Liver (tissue), 9 donors: ENCODE measurements around the gene NARS2. TPM values are rescaled to one million over a fixed set of nuclear protein-coding genes. Genes with fewer than 3 reads are reported as not detected.

Experiments
- DNase-seq: peaks from one replicate; pipeline ENCODE4 v3.0.0-alpha.2; 2017; ENCODE audit warnings: low spot score
- H3K27ac ChIP-seq, 2 donors: one replicate each; pipeline ENCODE4 v1.7.0; 2013; ENCODE audit warnings: inconsistent platforms in 2 of 2, low read length in 2 of 2, control low read depth in 1 of 2, low read depth in 1 of 2, mild to moderate bottlenecking in 1 of 2
- H3K27me3 ChIP-seq, 4 donors: one replicate each; pipeline versions ENCODE4 v1.6.1 to v1.7.0; 2013; ENCODE audit warnings: low read length in 3 of 4, inconsistent platforms in 1 of 4, mild to moderate bottlenecking in 1 of 4, moderate library complexity in 1 of 4; ENCODE audit not compliant: control insufficient read depth in 4 of 4, insufficient read depth in 4 of 4
- H3K36me3 ChIP-seq, 4 donors: one replicate each; pipeline versions ENCODE4 v1.6.1 to v1.7.0; 2013; ENCODE audit warnings: low read length in 3 of 4, mild to moderate bottlenecking in 3 of 4, low read depth in 1 of 4, moderate library complexity in 1 of 4; ENCODE audit not compliant: control insufficient read depth in 4 of 4, insufficient read depth in 3 of 4
- H3K4me1 ChIP-seq, 4 donors: one replicate each; pipeline versions ENCODE4 v1.6.1 to v1.7.0; 2013; ENCODE audit warnings: low read length in 3 of 4, mild to moderate bottlenecking in 3 of 4, moderate library complexity in 1 of 4; ENCODE audit not compliant: control insufficient read depth in 4 of 4, insufficient read depth in 4 of 4
- H3K4me3 ChIP-seq, 3 donors: one replicate each; pipeline versions ENCODE4 v1.6.1 to v1.7.0; 2013; ENCODE audit warnings: low read length in 3 of 3, control low read depth in 1 of 3, low read depth in 1 of 3, mild to moderate bottlenecking in 1 of 3
- H3K9ac ChIP-seq, 2 donors: one replicate each; pipeline ENCODE4 v1.7.0; 2013; ENCODE audit warnings: low read length in 2 of 2, mild to moderate bottlenecking in 2 of 2, moderate library complexity in 2 of 2, control low read depth in 1 of 2, low read depth in 1 of 2
- H3K9me3 ChIP-seq, 4 donors: one replicate each; pipeline versions ENCODE4 v1.6.1 to v1.7.0; 2013; ENCODE audit warnings: low read length in 3 of 4; ENCODE audit not compliant: control insufficient read depth in 4 of 4
- EGR1 ChIP-seq, 2 donors: IDR thresholded peaks; 2 replicates each; pipeline ENCODE4 v1.6.1; 2016 to 2018; ENCODE audit warnings: antibody characterized with exemption in 2 of 2, low read depth in 2 of 2
- FOXA1 ChIP-seq: IDR thresholded peaks from 2 replicates; pipeline ENCODE4 v1.6.1; 2016; ENCODE audit warnings: antibody characterized with exemption
- FOXA2 ChIP-seq: IDR thresholded peaks from 2 replicates; pipeline ENCODE4 v1.6.1; 2016; ENCODE audit warnings: antibody characterized with exemption
- GABPA ChIP-seq, 2 donors: IDR thresholded peaks in 1 of 2; conservative IDR thresholded peaks in 1 of 2; 2 replicates each; pipeline ENCODE4 v1.6.1; 2016; ENCODE audit warnings: antibody characterized with exemption in 2 of 2, mild to moderate bottlenecking in 1 of 2, moderate library complexity in 1 of 2
- HNF4A ChIP-seq, 2 donors: conservative IDR thresholded peaks; 2 replicates each; pipeline ENCODE4 v1.6.1; 2016; ENCODE audit warnings: antibody characterized with exemption in 2 of 2, mild to moderate bottlenecking in 2 of 2
- HNF4G ChIP-seq: IDR thresholded peaks from 2 replicates; pipeline ENCODE4 v1.6.1; 2016; ENCODE audit warnings: antibody characterized with exemption
- JUND ChIP-seq, 2 donors: IDR thresholded peaks; 2 replicates each; pipeline ENCODE4 v1.6.1; 2016; ENCODE audit warnings: antibody characterized with exemption in 2 of 2
- NR2F2 ChIP-seq: IDR thresholded peaks from 2 replicates; pipeline ENCODE4 v1.6.1; 2016; ENCODE audit warnings: antibody characterized with exemption
- RAD21 ChIP-seq, 2 donors: IDR thresholded peaks; 2 replicates each; pipeline ENCODE4 v1.6.1; 2016; ENCODE audit warnings: antibody characterized with exemption in 2 of 2, mild to moderate bottlenecking in 2 of 2
- REST ChIP-seq: IDR thresholded peaks from 2 replicates; pipeline ENCODE4 v1.6.1; 2016; ENCODE audit warnings: antibody characterized with exemption, mild to moderate bottlenecking
- SP1 ChIP-seq: IDR thresholded peaks from 2 replicates; pipeline ENCODE4 v1.6.1; 2018; ENCODE audit warnings: antibody characterized with exemption, mild to moderate bottlenecking
- YY1 ChIP-seq: IDR thresholded peaks from 2 replicates; pipeline ENCODE4 v1.6.1; 2016; ENCODE audit warnings: antibody characterized with exemption, mild to moderate bottlenecking
- ZBTB33 ChIP-seq: IDR thresholded peaks from 2 replicates; pipeline ENCODE4 v1.6.1; 2016; ENCODE audit warnings: antibody characterized with exemption
- WGBS: extraction: QIAGEN DNeasy Blood & Tissue Kit; methylation state at CpG from one replicate; pipeline ENCODE4 v1.1.7; 2013; 5-methylcytosine and 5-hydroxymethylcytosine counted together
- polyA plus RNA-seq, 2 donors: library from polyadenylated mRNA; stranded (reverse) in 1 of 2; unstranded in 1 of 2; fragments of 200-250 nt in 1 of 2; fragments of >200 nt in 1 of 2; fragmentation: Nextera tagmentation in 1 of 2; extraction: Ambion mirVana in 1 of 2; gene quantifications; one replicate each; pipeline versions ENCODE4 v1.2.1 to v1.2.3, GENCODE V29; 2013 to 2015
- total RNA-seq, 2 donors: library from RNA; depleted of rRNA; stranded (reverse); fragments of >200 nt; gene quantifications; one replicate each; pipeline ENCODE4 v1.2.3, GENCODE V29; 2014
- TF ChIP-seq, protein P1 (sequence below): fragments of 150-350 bp; IDR thresholded peaks from 2 replicates; pipeline ENCODE4 v1.5.1; 2017; ENCODE audit warnings: improper control_type of control experiment, low read depth, low read length; ENCODE audit not compliant: missing input control
- TF ChIP-seq, protein P2 (sequence below): IDR thresholded peaks from 2 replicates; pipeline ENCODE4 v1.6.1; 2016; ENCODE audit warnings: antibody characterized with exemption
- TF ChIP-seq, protein P3 (sequence below): IDR thresholded peaks from 2 replicates; pipeline ENCODE4 v1.6.1; 2016; ENCODE audit warnings: antibody characterized with exemption
- donor health status: healthy.
- donor health status: healthy.
- donor health status: healthy.
- donor health status: healthy.
- donor health status: healthy.

NARS2 gene
- total and polyA plus RNA-seq, 4 donors, result 10.4 to 19.4 (median 11.8) TPM

DNA sequence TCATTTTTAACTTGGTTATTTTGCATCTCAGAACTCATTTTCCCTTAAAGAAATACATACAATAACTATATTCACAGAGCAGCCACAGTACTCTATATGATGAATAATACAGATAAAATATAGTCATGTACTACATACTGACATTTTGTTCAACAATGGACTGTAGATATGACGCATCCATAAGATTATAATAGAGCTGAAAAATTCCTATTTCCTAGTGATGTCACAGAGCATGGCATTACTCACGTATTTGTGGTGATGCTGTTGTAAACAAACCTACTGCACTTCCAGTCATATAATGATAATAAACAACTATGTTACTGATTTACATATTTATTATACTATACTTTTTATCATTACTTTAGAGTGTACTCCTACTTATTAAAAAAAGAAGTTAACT, 38.7 kb downstream of the NARS2 start:
- TF ChIP-seq GABPA (IDR thresholded peaks at IDR 0.05 in 1 of 2, conservative IDR thresholded peaks at IDR 0.05 in 1 of 2) (no peak), YY1 (no peak), HNF4A (conservative IDR thresholded peaks at IDR 0.05) (no peak), FOXA1 (no peak), NR2F2 (no peak), FOXA2 (no peak), RAD21 (IDR thresholded peaks at IDR 0.05) (no peak)
- TF ChIP-seq, protein P1, sequence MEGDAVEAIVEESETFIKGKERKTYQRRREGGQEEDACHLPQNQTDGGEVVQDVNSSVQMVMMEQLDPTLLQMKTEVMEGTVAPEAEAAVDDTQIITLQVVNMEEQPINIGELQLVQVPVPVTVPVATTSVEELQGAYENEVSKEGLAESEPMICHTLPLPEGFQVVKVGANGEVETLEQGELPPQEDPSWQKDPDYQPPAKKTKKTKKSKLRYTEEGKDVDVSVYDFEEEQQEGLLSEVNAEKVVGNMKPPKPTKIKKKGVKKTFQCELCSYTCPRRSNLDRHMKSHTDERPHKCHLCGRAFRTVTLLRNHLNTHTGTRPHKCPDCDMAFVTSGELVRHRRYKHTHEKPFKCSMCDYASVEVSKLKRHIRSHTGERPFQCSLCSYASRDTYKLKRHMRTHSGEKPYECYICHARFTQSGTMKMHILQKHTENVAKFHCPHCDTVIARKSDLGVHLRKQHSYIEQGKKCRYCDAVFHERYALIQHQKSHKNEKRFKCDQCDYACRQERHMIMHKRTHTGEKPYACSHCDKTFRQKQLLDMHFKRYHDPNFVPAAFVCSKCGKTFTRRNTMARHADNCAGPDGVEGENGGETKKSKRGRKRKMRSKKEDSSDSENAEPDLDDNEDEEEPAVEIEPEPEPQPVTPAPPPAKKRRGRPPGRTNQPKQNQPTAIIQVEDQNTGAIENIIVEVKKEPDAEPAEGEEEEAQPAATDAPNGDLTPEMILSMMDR, result no peak
- TF ChIP-seq, protein P2, sequence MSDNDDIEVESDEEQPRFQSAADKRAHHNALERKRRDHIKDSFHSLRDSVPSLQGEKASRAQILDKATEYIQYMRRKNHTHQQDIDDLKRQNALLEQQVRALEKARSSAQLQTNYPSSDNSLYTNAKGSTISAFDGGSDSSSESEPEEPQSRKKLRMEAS, result no peak
- Histone ChIP-seq H3K27me3 (no peaks in the 10 kb centered on the region), H3K4me1 (peaks cover 0 to 4% (median 3%) of the 10 kb centered on the region in 4 donors), H3K9ac (no peak overlapping the region), H3K27ac (no peak overlapping the region), H3K9me3 (no peaks in the 10 kb centered on the region), H3K4me3 (no peak overlapping the region), H3K36me3 (peaks cover 0 to 3% (median 0%) of the 10 kb centered on the region in 4 donors)
- 97% methylated on average over 2 of the region's 2 CpGs for WGBS
- DNase-seq, result no peak

DNA sequence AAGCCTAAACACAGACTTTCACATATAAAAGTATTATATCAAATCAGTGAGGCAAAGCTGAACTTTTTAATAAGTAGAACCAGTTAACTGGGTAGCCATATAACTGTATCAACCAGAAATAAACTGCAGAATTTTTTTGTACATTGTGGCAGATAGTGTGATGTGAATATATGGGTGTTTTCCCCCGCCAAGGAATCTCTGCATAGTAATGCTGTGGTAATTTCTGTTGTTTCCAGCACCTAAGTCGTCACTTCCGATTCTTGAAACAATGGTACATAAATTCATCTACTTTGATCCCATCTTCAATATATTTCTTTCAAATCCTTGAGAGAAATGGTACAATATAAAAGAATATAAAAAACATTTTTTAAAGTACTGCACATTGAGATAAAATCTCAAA, 39.6 kb downstream of the NARS2 start:
- Histone ChIP-seq H3K36me3 (peaks cover 0 to 3% (median 0%) of the 10 kb centered on the region in 4 donors), H3K27ac (no peak overlapping the region), H3K9me3 (no peaks in the 10 kb centered on the region), H3K9ac (no peak overlapping the region), H3K27me3 (no peaks in the 10 kb centered on the region), H3K4me1 (peaks cover 0 to 1% (median 0%) of the 10 kb centered on the region in 4 donors), H3K4me3 (no peak overlapping the region)
- 98% methylated on average over 3 of the region's 3 CpGs for WGBS
- no peak for DNase-seq
- TF ChIP-seq REST, result no peak
- no peak for TF ChIP-seq SP1
- TF ChIP-seq, protein P2, result no peak
- TF ChIP-seq YY1, result no peak
- TF ChIP-seq EGR1 (IDR thresholded peaks at IDR 0.05; ENCODE audit: low read depth in 2 of 2), result no peak
- no peak for TF ChIP-seq NR2F2
- no peak for TF ChIP-seq FOXA2
- no peak for TF ChIP-seq JUND (IDR thresholded peaks at IDR 0.05)
- TF ChIP-seq, protein P3, sequence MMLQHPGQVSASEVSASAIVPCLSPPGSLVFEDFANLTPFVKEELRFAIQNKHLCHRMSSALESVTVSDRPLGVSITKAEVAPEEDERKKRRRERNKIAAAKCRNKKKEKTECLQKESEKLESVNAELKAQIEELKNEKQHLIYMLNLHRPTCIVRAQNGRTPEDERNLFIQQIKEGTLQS, result no peak
- TF ChIP-seq, protein P1, result no peak
- no peak for TF ChIP-seq HNF4G
- no peak for TF ChIP-seq FOXA1
- TF ChIP-seq ZBTB33, result no peak
